Measurements from ENCODE around the gene SDR42E1. TPM values are rescaled to one million over a fixed set of nuclear protein-coding genes. Genes with fewer than 3 reads are reported as not detected.
"Not testable (repeated sequence)": the region's sequence is repeated elsewhere in the genome, so short reads cannot be mapped to it uniquely, and the experiment has no call there.

The SDR42E1 gene
- polyA plus RNA-seq, 1 donor (not counting 4 experiments of a cell fraction or from before 2014, with no cell fraction given) = 20.3 TPM

- TF ChIP-seq CTCF (optimal IDR thresholded peaks at IDR 0.05 in 1 of 3, IDR thresholded peaks at IDR 0.05 in 1 of 3, conservative IDR thresholded peaks at IDR 0.05 in 1 of 3; ENCODE audit: extremely low read depth in 1 of 3, insufficient read depth in 2 of 3, low read length in 3 of 3) (no peak), EZH2 (IDR thresholded peaks at IDR 0.05; ENCODE audit: low read length) (no peak)
- no peak for FAIRE-seq
- H3K4me2 ChIP-seq (ENCODE audit: control insufficient read depth, extremely low read depth, insufficient read depth, low read depth, low read length) = no peak overlapping the region
These were observed 24.1 kb downstream of the SDR42E1 start for GRCh38 chr16:81987121-81987520.

GRCh38 chr16:81977335-81977942 is 33.8 kb downstream of the SDR42E1 start:
- H3K27me3 ChIP-seq (ENCODE audit: control insufficient read depth, extremely low read depth, insufficient read depth, low read length); dilution Hi-C loops (cut with MboI; ENCODE audit: extremely low pct_ligation_motif_present, low sequenced_read_pairs); H3K9me1 ChIP-seq (ENCODE audit: control insufficient read depth, extremely low read depth, insufficient read depth, low read length); H3K4me2 ChIP-seq (ENCODE audit: control insufficient read depth, extremely low read depth, insufficient read depth, low read depth, low read length); H3K4me1 ChIP-seq (ENCODE audit: control insufficient read depth, extremely low read depth, insufficient read depth, low read length); H3K4me3 ChIP-seq (ENCODE audit: control insufficient read depth in 2 of 3, extremely low read depth in 1 of 3, insufficient read depth in 2 of 3, low read depth in 1 of 3, low read length in 3 of 3); H3K79me2 ChIP-seq (ENCODE audit: control insufficient read depth, insufficient read depth, low read length); H3K36me3 ChIP-seq (ENCODE audit: control insufficient read depth in 2 of 2, extremely low read depth in 1 of 2, insufficient read depth in 2 of 2, low read length in 2 of 2); DNase-seq (ENCODE audit: low read depth, low spot score); H3K9ac ChIP-seq (ENCODE audit: control insufficient read depth, extremely low read depth, insufficient read depth, low read length); H2AFZ ChIP-seq (ENCODE audit: control insufficient read depth, low read length); H3K9me3 ChIP-seq (ENCODE audit: control insufficient read depth, low read depth, low read length); FAIRE-seq; H4K20me1 ChIP-seq (ENCODE audit: control insufficient read depth, extremely low read depth, insufficient read depth, low read length); H3K27ac ChIP-seq (ENCODE audit: control insufficient read depth, insufficient read depth, low read length): not testable (repeated sequence)

More at GRCh38 chr16:81987121-81987520, 24.1 kb downstream of the SDR42E1 start:
- no peaks in the 10 kb centered on the region for H3K36me3 ChIP-seq (ENCODE audit: control insufficient read depth in 2 of 2, extremely low read depth in 1 of 2, insufficient read depth in 2 of 2, low read length in 2 of 2)
- H3K79me2 ChIP-seq (ENCODE audit: control insufficient read depth, insufficient read depth, low read length) = no peaks in the 10 kb centered on the region
- H3K9ac ChIP-seq (ENCODE audit: control insufficient read depth, extremely low read depth, insufficient read depth, low read length) = no peak overlapping the region
- H2AFZ ChIP-seq (ENCODE audit: control insufficient read depth, low read length) = no peak overlapping the region
- no peaks in the 10 kb centered on the region for H3K9me3 ChIP-seq (ENCODE audit: control insufficient read depth, low read depth, low read length)
- DNase-seq (ENCODE audit: low read depth, low spot score) = no peak
- H3K27me3 ChIP-seq (ENCODE audit: control insufficient read depth, extremely low read depth, insufficient read depth, low read length) = no peaks in the 10 kb centered on the region
- dilution Hi-C loops (cut with MboI; ENCODE audit: extremely low pct_ligation_motif_present, low sequenced_read_pairs) = no loop called here
- H3K27ac ChIP-seq (ENCODE audit: control insufficient read depth, insufficient read depth, low read length) = no peak overlapping the region
- no peak overlapping the region for H3K4me3 ChIP-seq (ENCODE audit: control insufficient read depth in 2 of 3, extremely low read depth in 1 of 3, insufficient read depth in 2 of 3, low read depth in 1 of 3, low read length in 3 of 3)
- no peaks in the 10 kb centered on the region for H3K9me1 ChIP-seq (ENCODE audit: control insufficient read depth, extremely low read depth, insufficient read depth, low read length)
- H3K4me1 ChIP-seq (ENCODE audit: control insufficient read depth, extremely low read depth, insufficient read depth, low read length) = no peaks in the 10 kb centered on the region
- no peaks in the 10 kb centered on the region for H4K20me1 ChIP-seq (ENCODE audit: control insufficient read depth, extremely low read depth, insufficient read depth, low read length)

- no peaks in the 10 kb centered on the region for H3K79me2 ChIP-seq (ENCODE audit: control insufficient read depth, insufficient read depth, low read length)
- dilution Hi-C loops (cut with MboI; ENCODE audit: extremely low pct_ligation_motif_present, low sequenced_read_pairs) = no loop called here
- H3K4me1 ChIP-seq (ENCODE audit: control insufficient read depth, extremely low read depth, insufficient read depth, low read length) = no peaks in the 10 kb centered on the region
- no peak overlapping the region for H3K27ac ChIP-seq (ENCODE audit: control insufficient read depth, insufficient read depth, low read length)
- no peaks in the 10 kb centered on the region for H3K36me3 ChIP-seq (ENCODE audit: control insufficient read depth in 2 of 2, extremely low read depth in 1 of 2, insufficient read depth in 2 of 2, low read length in 2 of 2)
- H3K9ac ChIP-seq (ENCODE audit: control insufficient read depth, extremely low read depth, insufficient read depth, low read length) = no peak overlapping the region
- H3K9me3 ChIP-seq (ENCODE audit: control insufficient read depth, low read depth, low read length) = peaks cover 3% of the 10 kb centered on the region
- H3K27me3 ChIP-seq (ENCODE audit: control insufficient read depth, extremely low read depth, insufficient read depth, low read length) = no peaks in the 10 kb centered on the region
- no peak overlapping the region for H3K4me2 ChIP-seq (ENCODE audit: control insufficient read depth, extremely low read depth, insufficient read depth, low read depth, low read length)
- DNase-seq (ENCODE audit: low read depth, low spot score) (no peak), FAIRE-seq (no peak)
- no peaks in the 10 kb centered on the region for H4K20me1 ChIP-seq (ENCODE audit: control insufficient read depth, extremely low read depth, insufficient read depth, low read length)
- no peak overlapping the region for H2AFZ ChIP-seq (ENCODE audit: control insufficient read depth, low read length)
- H3K4me3 ChIP-seq (ENCODE audit: control insufficient read depth in 2 of 3, extremely low read depth in 1 of 3, insufficient read depth in 2 of 3, low read depth in 1 of 3, low read length in 3 of 3) = no peak overlapping the region
- no peaks in the 10 kb centered on the region for H3K9me1 ChIP-seq (ENCODE audit: control insufficient read depth, extremely low read depth, insufficient read depth, low read length)
- TF ChIP-seq CTCF (optimal IDR thresholded peaks at IDR 0.05 in 1 of 3, IDR thresholded peaks at IDR 0.05 in 1 of 3, conservative IDR thresholded peaks at IDR 0.05 in 1 of 3; ENCODE audit: extremely low read depth in 1 of 3, insufficient read depth in 2 of 3, low read length in 3 of 3) (no peak), EZH2 (IDR thresholded peaks at IDR 0.05; ENCODE audit: low read length) (no peak)
These were observed 35.6 kb downstream of the SDR42E1 start for GRCh38 chr16:81975637-81976036.

Data from keratinocyte (primary cell).